ENCODE data around the gene CCDC18.

DNA sequence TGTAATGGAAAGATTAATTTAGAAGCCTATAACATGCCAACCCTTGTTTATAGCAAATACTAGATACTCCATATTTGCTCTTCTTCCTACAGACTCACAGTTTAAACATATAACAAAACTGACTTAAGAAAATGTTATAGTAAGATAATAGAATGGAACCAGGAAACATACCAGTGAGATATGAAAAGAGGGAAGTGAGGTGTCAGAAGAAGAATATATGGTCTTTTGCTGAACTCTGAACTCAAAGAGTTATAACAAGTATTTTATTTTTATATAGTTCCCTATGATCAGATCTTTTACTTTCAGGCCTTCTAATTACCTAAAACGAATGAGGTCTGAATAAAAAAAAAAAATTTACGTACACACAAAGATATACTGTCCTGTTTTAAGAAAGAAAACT is 21.2 kb upstream of the CCDC18 start:
- TF ChIP-seq, protein P1, sequence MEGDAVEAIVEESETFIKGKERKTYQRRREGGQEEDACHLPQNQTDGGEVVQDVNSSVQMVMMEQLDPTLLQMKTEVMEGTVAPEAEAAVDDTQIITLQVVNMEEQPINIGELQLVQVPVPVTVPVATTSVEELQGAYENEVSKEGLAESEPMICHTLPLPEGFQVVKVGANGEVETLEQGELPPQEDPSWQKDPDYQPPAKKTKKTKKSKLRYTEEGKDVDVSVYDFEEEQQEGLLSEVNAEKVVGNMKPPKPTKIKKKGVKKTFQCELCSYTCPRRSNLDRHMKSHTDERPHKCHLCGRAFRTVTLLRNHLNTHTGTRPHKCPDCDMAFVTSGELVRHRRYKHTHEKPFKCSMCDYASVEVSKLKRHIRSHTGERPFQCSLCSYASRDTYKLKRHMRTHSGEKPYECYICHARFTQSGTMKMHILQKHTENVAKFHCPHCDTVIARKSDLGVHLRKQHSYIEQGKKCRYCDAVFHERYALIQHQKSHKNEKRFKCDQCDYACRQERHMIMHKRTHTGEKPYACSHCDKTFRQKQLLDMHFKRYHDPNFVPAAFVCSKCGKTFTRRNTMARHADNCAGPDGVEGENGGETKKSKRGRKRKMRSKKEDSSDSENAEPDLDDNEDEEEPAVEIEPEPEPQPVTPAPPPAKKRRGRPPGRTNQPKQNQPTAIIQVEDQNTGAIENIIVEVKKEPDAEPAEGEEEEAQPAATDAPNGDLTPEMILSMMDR (IDR thresholded peaks at IDR 0.05; ENCODE audit: low read depth, low read length): no peak
- no peak for TF ChIP-seq EZH2phosphoT487 (IDR thresholded peaks at IDR 0.05; ENCODE audit: low read depth)
